ENCODE data around the gene ACTA1. TPM values are rescaled to one million over a fixed set of nuclear protein-coding genes. Genes with fewer than 3 reads are reported as not detected.

ACTA1 gene
- total and polyA plus RNA-seq, 2 donors (not counting 1 experiment from before 2014, with no cell fraction given), result 0.21 TPM; not detected in 1

- Histone ChIP-seq H3K36me3 (replicated peaks in 1 of 2; ENCODE audit: control extremely low read depth in 1 of 2, control insufficient read depth in 1 of 2, extremely low read depth in 1 of 2, insufficient read depth in 2 of 2, low read length in 1 of 2) (peaks cover 14 to 79% of the 10 kb centered on the region in 2 experiments), H3K9ac (ENCODE audit: low read length) (no peak overlapping the region), H3K27me3 (replicated peaks in 1 of 4; ENCODE audit: control extremely low read depth in 1 of 4, control insufficient read depth in 3 of 4, insufficient read depth in 4 of 4, low read length in 3 of 4) (no peaks in the 10 kb centered on the region), H4K20me1 (ENCODE audit: control insufficient read depth, insufficient read depth, low read length, poor library complexity, severe bottlenecking) (no peaks in the 10 kb centered on the region), H3K4me2 (replicated peaks; ENCODE audit: low read depth, low read length, poor library complexity, severe bottlenecking) (no peak overlapping the region), H3K4me1 (ENCODE audit: control insufficient read depth in 2 of 2, insufficient read depth in 2 of 2, low read length in 2 of 2) (no peaks in the 10 kb centered on the region), H3K27ac (ENCODE audit: low read length in 2 of 2) (no peak overlapping the region), H3K79me2 (ENCODE audit: control insufficient read depth, insufficient read depth, low read length) (no peaks in the 10 kb centered on the region), H3K9me3 (ENCODE audit: control extremely low read depth in 1 of 3, control insufficient read depth in 2 of 3, insufficient read depth in 1 of 3, low read length in 2 of 3) (no peaks in the 10 kb centered on the region), H2AFZ (ENCODE audit: insufficient read depth, low read depth, low read length, poor library complexity, severe bottlenecking) (no peak overlapping the region), H3K4me3 (ENCODE audit: control extremely low read depth in 1 of 5, extremely low read depth in 1 of 5, insufficient read depth in 1 of 5, low read depth in 2 of 5, low read length in 4 of 5) (no peak overlapping the region)
- ChIA-PET POLR2A (no interaction called here), CTCF (interaction anchor here (2.3 kb wide), 1 partner anchor 17 kb away, joined by 10 read pairs; no protein-coding TSS in a partner anchor)
- 98% methylated on average over 5 of the region's 8 CpGs for WGBS (ENCODE audit: insufficient coverage)
- intact Hi-C loops (cut with micrococcal nuclease), result no loop called here
- DNase-seq (no peak), ATAC-seq (ENCODE audit: low read depth) (no peak)
- Mint-ChIP-seq H3K27me3 (no peaks in the 10 kb centered on the region), H3K4me3 (no peak overlapping the region), H3K9me3 (ENCODE audit: insufficient read depth) (no peaks in the 10 kb centered on the region), H3K4me1 (peaks cover 4% of the 10 kb centered on the region), H3K27ac (no peak overlapping the region)
- TF ChIP-seq CTCF (IDR thresholded peaks at IDR 0.05) (no peak), EZH2 (IDR thresholded peaks at IDR 0.05; ENCODE audit: borderline replicate concordance, insufficient read depth, low read depth, low read length, poor library complexity, severe bottlenecking) (no peak)
Observed at GRCh38 chr1:229464672-229465071, 30.8 kb upstream of the ACTA1 start.

GRCh38 chr1:229461032-229461668, 27.3 kb upstream of the ACTA1 start:
- CTCF ChIA-PET, result interaction anchor here (1.1 kb wide), 1 partner anchor 9 kb away, joined by 4 read pairs; no protein-coding TSS in a partner anchor
- Mint-ChIP-seq H3K4me3 (no peak overlapping the region), H3K27ac (no peak overlapping the region), H3K9me3 (ENCODE audit: insufficient read depth) (no peaks in the 10 kb centered on the region), H3K4me1 (no peaks in the 10 kb centered on the region), H3K27me3 (no peaks in the 10 kb centered on the region)
- Histone ChIP-seq H3K4me2 (replicated peaks; ENCODE audit: low read depth, low read length, poor library complexity, severe bottlenecking) (no peak overlapping the region), H3K4me3 (ENCODE audit: control extremely low read depth in 1 of 5, extremely low read depth in 1 of 5, insufficient read depth in 1 of 5, low read depth in 2 of 5, low read length in 4 of 5) (no peak overlapping the region), H3K9me3 (ENCODE audit: control extremely low read depth in 1 of 3, control insufficient read depth in 2 of 3, insufficient read depth in 1 of 3, low read length in 2 of 3) (no peaks in the 10 kb centered on the region), H4K20me1 (ENCODE audit: control insufficient read depth, insufficient read depth, low read length, poor library complexity, severe bottlenecking) (no peaks in the 10 kb centered on the region), H3K27me3 (replicated peaks in 1 of 4; ENCODE audit: control extremely low read depth in 1 of 4, control insufficient read depth in 3 of 4, insufficient read depth in 4 of 4, low read length in 3 of 4) (no peaks in the 10 kb centered on the region), H3K4me1 (ENCODE audit: control insufficient read depth in 2 of 2, insufficient read depth in 2 of 2, low read length in 2 of 2) (no peaks in the 10 kb centered on the region), H3K27ac (ENCODE audit: low read length in 2 of 2) (no peak overlapping the region), H3K79me2 (ENCODE audit: control insufficient read depth, insufficient read depth, low read length) (no peaks in the 10 kb centered on the region), H3K36me3 (replicated peaks in 1 of 2; ENCODE audit: control extremely low read depth in 1 of 2, control insufficient read depth in 1 of 2, extremely low read depth in 1 of 2, insufficient read depth in 2 of 2, low read length in 1 of 2) (peaks cover 14 to 67% of the 10 kb centered on the region in 2 experiments), H3K9ac (ENCODE audit: low read length) (no peak overlapping the region), H2AFZ (ENCODE audit: insufficient read depth, low read depth, low read length, poor library complexity, severe bottlenecking) (no peak overlapping the region)
- intact Hi-C loops (cut with micrococcal nuclease), result no loop called here
- POLR2A ChIA-PET, result no interaction called here
- TF ChIP-seq EZH2 (IDR thresholded peaks at IDR 0.05; ENCODE audit: borderline replicate concordance, insufficient read depth, low read depth, low read length, poor library complexity, severe bottlenecking) (no peak), CTCF (IDR thresholded peaks at IDR 0.05) (no peak)
- ATAC-seq (ENCODE audit: low read depth), result no peak
- DNase-seq, result no peak
- WGBS (ENCODE audit: insufficient coverage), result 100% methylated on average over 2 of the region's 7 CpGs

Measured in B cell (primary cell).